GM19372 (cell line): ENCODE results near the gene FBXL3.
"Not testable (repeated sequence)": the region's sequence is repeated elsewhere in the genome, so short reads cannot be mapped to it uniquely, and the experiment has no call there.

Experiments
- ATAC-seq: cut with Tn5 transposase; IDR thresholded peaks from one replicate; pipeline ENCODE4 v1.9.1; 2021; ENCODE audit warnings: mild to moderate bottlenecking, low read depth, moderate library complexity; ENCODE audit not compliant: unreplicated experiment

FBXL3 gene

DNA sequence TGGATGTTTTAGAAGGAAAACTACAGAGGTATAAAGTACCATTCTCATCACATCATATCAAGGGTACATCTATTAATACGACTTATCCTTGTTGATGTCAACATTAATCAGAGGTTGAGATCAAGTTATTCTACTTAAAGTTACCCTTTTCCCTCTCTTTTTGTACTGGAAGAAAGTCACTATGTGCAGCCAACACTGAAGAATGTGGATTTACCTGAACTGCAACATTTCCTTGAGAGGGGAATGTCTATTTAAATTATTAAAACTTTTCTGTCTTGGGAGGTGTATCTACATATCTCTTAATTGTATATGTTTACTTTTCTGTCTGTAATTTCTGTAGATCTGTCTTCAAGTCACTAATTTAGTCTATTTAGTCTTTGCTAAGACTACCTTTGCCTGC, 2.5 kb upstream of the FBXL3 start:
- ATAC-seq, result no peak

GRCh38 chr13:77028202-77028601, 1.2 kb upstream of the FBXL3 start:
- ATAC-seq, result no peak

- ATAC-seq, result peak; percentile 55
Measured at GRCh38 chr13:77026255-77026860, 601 bp downstream of the FBXL3 start.

DNA sequence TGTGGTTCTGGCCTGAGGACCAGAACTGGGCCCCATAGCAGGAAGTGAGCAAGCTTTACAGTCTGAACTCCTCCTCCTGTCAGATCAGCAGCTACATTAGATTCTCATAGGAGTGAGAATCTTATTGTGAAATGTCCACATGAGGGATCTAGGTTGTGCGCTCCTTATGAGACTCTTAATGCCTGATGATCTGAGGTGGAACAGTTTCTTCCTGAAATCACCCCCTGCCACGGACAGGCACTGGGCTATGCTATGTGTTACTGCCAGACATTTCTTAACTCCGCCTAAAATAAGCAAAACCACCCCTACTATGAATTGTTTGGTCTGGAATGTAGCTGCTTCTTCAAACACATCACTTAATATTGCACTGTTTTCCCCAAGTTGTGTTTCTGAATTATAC, 4.6 kb downstream of the FBXL3 start:
- ATAC-seq, result no peak

DNA sequence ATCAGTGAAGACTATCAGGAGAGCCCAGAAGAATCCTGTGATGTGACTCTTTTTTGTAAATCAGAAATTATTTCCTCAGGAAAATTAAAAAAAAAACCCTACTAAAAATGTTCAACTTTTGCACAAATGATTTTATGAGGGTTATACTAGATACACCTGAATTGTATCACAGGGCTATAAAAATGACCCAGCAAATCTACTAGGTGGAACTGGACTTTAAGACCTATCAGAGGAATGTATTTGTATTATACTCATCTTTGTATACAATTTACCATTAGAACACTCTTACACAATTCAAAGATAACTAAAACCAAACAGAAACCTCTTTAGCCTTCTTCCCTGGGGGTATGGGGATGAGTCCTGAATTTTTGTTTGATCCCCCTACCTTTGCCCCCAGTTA, 7.2 kb downstream of the FBXL3 start:
- no peak for ATAC-seq

DNA sequence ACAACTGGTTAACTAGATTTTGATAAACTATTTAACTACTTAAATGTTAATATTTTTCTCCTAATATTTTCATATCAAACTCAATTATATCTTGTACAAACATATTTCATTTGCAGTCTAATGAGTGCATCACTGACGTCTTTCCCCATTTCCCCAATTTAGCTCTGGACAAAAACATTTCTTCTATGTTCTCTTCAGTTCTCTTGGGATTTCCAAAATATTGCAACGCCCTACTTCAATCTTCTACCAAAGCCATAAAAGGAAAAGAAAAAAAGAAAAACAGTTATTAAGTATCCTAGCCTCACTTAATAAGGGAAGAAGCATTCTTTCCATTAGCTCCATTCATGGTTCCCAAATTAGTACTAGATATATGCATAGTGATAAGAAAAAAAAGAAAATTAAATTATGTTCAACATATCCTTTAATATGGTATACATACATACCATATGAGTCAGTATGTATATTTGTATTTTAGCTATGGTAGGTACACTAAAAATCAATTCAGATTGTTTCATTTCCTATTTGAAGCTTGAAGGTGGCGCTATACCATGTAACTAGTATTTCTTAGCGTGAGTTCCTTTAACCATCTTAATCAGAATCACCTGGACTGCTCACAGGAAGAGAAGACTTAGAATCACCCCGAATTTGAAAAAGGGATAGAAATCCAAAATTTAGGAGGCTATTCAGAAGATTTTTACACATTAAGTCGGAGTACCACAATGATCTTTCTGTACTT, 9.9 kb downstream of the FBXL3 start:
- no peak for ATAC-seq

DNA sequence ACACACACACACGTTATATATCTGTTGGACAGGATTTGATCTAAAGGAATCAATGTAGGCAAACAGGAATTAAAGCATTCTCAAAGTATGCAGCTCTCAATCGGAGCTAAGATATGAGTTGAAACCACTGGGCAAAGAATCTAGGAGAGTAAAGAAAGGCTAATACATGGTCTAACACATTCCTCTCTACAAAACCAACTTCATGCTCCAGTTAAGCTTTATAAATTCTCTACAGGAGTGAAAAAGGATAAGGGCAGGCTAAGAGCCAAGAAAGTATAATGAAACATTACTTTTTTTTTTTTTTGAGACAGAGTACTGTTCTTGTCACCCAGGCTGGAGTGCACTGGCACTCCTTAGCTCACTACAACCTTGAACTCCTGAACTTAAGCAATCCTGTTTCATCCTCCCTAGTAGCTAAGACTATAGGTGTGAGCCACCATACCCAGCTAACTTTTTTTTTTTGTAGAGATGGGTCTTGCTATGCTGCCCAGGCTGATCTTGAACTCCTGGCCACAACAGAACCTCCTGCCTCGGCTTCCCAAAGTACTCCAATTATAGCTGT, 10.6 kb downstream of the FBXL3 start:
- ATAC-seq, result no peak

GRCh38 chr13:77014906-77015685, 11.9 kb downstream of the FBXL3 start:
- no peak for ATAC-seq

DNA sequence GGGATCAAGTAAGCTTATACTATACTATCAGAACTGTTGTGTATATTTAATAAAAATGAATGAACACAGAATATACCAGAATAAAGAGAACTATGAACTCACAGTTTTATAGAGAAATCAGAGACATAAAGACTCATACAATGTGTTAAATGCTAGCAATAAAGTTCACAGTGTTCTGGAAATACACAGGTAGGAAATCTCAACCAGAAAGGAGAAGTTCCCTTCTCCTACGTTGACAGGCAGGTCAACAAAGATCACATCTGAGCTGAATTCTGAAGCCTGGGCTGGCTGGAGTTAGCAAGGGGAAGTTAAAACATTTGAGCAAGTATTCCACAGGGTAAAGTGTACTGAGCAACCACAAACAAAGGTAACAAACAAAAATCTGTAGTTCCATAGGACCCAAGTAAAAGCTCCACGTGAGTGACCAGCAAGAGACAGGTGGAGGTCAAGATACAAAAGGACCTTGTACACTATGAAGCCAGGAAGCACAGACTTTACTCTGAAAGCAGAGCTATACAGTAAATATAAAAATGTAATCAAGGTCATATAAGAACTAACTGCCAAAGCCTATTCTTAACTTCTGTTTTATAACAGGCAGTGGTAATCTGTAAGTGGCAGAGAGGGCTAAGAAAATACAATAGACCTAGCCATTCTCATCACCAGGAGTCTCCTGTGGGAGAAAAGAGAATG, 13.0 kb downstream of the FBXL3 start:
- ATAC-seq, result no peak

GRCh38 chr13:77009719-77010118, 17.2 kb downstream of the FBXL3 start:
- not testable (repeated sequence) for ATAC-seq

DNA sequence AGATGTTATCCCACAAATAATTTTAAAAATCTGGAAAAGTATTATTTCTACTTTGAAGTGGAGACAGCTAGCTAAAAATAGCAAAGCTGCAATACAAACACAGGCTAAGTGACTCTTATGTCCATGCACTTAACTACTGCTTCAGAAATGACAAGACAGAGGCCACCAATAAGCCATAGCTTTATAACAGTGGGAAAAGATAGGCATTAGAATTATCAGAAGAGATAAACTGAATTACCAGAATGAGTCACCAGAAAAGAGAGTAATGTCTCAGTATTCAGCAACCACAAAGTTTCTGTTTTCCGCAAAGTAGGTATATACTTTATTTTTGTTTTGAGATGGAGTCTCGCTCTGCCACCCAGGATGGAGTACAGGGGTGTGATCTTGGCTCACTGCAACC, 17.9 kb downstream of the FBXL3 start:
- ATAC-seq, result no peak

DNA sequence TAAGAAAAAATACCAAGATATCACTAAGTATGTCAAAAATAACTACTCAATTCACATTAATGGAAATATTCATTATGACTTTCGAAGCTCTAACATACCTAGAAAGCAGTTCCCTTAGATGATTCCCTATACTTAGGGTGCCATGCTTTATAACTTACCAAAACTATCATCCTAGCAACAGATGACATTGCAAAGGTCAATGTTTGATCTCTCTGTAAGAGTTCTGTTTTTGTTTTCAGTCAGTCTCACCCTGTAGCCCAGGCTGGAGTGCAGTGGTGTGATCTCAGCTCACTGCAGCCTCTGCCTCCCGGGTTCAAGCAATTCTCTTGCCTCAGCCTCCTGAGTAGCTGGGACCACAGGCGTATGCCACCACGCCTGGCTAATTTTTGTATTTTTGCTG, 18.6 kb downstream of the FBXL3 start:
- not testable (repeated sequence) for ATAC-seq

DNA sequence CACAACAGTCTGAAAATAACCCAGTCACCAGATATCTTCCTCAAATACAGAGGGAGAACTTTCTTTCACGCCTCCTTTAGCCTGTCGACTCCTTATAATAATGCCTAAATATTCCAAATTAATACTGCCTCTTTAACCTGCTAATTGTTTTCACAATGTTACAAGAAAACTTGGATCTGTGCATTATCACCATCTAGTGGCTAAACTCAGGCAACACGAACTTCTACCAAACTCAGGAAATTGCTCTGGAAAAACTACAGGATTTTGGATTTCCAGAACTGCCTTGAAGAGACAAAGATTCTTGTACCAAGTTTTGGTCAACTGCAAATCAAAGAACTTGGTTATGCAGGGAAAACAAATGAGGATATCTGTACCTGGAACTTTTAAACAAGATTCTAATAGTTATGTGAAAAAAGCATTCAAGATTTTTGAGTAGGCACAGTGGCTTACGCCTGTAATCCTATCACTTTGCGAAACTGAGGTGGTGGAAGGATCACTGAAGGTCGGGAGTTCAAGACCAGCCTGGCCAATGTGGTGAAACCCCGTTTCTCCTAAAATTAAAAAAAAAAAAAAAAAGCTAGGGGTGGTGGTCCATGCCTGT, 24.3 kb downstream of the FBXL3 start:
- ATAC-seq, result no peak

GRCh38 chr13:77001963-77002587, 24.9 kb downstream of the FBXL3 start:
- ATAC-seq, result no peak

DNA sequence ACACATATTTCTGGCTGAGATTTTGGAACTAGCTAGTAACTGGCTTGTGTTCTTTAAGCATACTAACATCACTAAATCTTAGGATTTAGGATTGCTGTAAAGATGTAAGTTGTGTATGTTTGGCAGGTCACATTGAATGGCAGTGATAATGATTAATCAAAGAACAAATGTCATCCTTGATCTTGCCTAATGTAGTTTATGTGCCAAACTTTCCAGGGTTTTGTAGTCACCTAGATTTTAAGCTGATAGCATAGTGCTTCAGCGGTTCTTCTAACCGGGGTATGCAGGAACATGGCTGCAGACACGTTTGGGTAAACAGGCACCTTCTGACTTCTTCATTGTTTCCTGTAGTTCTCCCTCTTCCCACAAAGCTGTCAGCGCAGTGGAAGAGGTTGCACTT, 25.4 kb downstream of the FBXL3 start:
- ATAC-seq, result no peak

DNA sequence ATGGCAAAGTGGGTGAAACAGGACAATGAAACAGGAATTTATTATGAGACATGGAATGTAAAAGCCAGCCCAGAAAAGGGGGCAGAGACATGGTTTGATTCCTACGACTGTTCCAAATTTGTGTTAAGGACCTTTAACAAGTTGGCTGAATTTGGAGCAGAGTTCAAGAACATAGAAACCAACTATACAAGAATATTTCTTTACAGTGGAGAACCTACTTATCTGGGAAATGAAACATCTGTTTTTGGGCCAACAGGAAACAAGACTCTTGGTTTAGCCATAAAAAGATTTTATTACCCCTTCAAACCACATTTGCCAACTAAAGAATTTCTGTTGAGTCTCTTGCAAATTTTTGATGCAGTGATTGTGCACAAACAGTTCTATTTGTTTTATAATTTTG, 26.5 kb downstream of the FBXL3 start:
- ATAC-seq, result no peak

DNA sequence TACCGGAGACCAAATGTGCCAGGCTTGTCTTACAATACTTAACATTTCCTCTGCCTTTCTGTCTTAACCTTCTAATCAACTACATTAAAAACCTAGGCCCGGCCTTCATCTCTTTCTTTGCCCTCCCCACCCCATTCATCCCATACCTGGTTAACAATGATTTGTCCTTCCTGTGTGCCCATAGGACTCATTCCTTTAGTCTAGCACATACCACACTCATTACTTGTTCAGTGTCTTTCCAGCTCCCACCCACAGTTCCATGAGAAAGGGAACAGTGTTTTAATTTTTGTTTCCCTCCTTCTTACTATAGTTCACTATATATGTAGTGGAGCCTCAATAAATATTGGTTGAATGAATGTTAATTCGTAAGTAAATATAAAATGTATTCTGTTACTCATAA, 32.7 kb downstream of the FBXL3 start:
- no peak for ATAC-seq

GRCh38 chr13:76993473-76993872, 33.5 kb downstream of the FBXL3 start:
- ATAC-seq, result no peak

DNA sequence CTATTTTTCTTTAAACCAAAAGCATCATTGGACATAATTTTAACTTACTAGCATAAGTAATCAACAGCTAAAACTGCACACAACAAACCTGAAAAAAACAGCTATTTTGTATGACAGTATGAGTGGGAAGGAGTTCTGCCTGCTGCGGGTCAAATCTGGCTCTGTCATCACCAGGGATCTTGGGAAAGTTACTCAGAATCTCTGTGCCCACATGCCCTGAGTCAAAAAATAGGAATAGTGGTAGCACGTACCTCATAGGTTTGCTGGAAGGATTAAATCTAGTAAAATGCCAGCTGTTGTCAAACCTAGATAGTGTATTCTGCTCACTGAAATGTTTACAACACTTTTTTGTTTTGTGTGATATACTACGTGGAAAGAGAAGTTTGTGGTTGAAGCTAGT, 33.9 kb downstream of the FBXL3 start:
- ATAC-seq, result no peak

DNA sequence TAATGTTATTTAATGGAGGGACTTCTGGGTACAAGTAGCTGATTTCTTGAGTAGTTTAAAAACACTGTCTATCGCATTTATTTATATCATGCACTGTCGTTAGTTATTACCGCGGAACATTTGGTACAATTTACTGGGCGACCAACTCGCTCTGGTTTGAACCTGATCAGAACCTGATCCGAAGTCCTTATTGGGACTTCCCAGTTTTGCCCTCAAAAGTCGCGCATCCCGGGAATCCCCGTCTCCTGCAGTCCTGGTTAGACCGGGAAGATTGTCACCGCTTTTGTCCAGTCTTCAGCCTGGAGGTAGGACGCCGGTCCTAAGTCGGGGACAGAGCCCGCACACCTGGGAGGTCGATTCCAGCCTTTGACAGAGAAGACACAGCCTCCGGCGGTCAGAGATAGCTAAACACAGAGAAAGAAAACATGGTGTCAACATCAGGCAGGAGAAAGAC, 34.4 kb downstream of the FBXL3 start:
- ATAC-seq, result peak; percentile 1
